Measurements from ENCODE around the gene EHMT1.
"Not testable (repeated sequence)": the region's sequence is repeated elsewhere in the genome, so short reads cannot be mapped to it uniquely, and the experiment has no call there.

The EHMT1 gene

DNA sequence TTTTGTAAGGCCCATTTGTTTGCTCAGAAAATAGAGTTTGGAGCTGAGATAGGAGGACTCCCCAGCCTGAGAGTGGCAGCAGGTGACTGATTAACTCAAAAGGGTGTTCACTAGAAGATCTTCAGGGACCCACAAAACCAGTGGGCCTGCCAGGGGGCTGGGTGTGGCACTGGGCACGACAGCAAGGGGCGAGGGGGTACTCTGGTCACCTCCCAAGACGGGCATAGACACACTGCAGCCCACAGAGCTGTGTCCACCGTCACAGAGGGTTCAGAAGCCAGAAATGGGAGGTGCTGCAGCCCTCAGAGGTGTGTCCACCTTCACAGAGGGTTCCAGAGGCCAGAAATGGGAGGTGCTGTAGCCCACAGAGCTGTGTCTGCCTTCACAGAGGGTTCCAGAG lies 183.2 kb downstream of the EHMT1 start:
- TF ChIP-seq, protein P1, sequence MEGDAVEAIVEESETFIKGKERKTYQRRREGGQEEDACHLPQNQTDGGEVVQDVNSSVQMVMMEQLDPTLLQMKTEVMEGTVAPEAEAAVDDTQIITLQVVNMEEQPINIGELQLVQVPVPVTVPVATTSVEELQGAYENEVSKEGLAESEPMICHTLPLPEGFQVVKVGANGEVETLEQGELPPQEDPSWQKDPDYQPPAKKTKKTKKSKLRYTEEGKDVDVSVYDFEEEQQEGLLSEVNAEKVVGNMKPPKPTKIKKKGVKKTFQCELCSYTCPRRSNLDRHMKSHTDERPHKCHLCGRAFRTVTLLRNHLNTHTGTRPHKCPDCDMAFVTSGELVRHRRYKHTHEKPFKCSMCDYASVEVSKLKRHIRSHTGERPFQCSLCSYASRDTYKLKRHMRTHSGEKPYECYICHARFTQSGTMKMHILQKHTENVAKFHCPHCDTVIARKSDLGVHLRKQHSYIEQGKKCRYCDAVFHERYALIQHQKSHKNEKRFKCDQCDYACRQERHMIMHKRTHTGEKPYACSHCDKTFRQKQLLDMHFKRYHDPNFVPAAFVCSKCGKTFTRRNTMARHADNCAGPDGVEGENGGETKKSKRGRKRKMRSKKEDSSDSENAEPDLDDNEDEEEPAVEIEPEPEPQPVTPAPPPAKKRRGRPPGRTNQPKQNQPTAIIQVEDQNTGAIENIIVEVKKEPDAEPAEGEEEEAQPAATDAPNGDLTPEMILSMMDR (IDR thresholded peaks at IDR 0.05; ENCODE audit: borderline replicate concordance, insufficient read depth, low read depth, low read length) = no peak
- H3K4me3 ChIP-seq (ENCODE audit: low read depth, low read length) = no peak overlapping the region

DNA sequence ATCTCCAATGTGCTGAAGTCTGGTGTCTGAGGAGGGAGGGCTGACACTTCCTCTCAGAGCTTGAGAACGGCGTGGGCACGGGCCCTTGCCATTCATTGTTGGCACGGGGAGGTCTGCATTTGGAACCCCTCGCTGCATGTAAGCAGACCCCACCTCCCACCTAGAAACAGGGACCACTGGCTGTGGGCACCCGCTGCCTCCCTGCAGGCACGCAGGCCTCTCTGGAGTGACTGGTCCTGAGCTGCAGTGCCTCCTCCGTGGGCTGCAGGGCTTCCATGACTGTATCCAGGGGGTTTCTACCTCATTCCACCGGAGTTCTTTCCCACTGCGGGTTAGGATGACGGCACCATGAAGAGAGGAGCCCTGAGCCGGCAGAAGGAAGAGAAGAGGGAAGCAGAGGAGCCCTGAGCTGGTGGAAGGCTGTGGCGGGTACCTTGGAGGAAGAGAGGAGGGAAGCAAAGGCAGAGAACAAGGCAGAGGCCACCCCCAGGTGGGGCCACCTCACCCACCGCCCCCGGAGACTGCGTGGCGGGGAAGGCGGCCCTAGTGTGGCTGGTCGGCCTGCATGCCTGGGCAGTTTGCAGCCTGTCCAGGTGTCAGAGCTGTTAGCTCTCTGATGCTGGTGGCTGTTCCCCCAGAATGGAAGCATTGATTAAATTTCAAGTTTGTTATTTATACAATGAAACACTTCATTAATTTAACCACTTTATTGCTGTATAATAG lies 183.9 kb downstream of the EHMT1 start:
- TF ChIP-seq, protein P1 (IDR thresholded peaks at IDR 0.05; ENCODE audit: borderline replicate concordance, insufficient read depth, low read depth, low read length) = no peak
- H3K4me3 ChIP-seq (ENCODE audit: low read depth, low read length) = no peak overlapping the region

DNA sequence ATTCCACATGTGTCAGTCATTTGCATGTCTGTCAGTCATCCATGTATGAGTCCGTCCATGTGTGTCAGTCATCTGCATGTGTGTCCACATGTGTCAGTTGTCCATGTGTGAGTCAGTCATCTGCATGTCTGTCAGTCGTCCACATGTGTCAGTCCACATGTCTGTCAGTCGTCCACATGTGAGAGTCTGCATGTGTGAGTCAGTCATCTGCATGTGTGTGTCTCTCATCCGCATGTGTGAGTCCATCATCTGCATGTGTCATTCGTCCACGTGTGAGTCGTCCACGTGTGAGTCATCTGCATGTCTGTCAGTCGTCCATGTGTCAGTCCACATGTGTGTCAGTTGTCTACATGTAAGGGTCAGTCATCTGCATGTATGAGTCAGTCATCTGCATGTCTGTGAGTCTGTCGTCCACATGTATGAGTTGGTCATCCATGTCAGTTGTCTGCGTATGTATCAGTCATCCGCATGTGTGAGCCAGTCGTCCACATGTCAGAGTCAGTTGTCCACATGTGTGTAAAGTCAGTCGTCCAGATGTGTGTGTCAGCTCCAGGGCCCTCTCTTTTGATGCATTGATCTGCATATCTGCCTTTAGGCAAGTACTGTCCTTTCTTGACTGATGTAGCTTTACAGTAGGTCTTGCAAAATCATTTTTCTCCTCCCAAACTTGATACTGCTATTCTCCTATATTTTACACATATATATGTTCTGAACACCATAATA lies 186.3 kb downstream of the EHMT1 start:
- no peak overlapping the region for H3K4me3 ChIP-seq (ENCODE audit: low read depth, low read length)
- TF ChIP-seq, protein P1 (IDR thresholded peaks at IDR 0.05; ENCODE audit: borderline replicate concordance, insufficient read depth, low read depth, low read length) = no peak

DNA sequence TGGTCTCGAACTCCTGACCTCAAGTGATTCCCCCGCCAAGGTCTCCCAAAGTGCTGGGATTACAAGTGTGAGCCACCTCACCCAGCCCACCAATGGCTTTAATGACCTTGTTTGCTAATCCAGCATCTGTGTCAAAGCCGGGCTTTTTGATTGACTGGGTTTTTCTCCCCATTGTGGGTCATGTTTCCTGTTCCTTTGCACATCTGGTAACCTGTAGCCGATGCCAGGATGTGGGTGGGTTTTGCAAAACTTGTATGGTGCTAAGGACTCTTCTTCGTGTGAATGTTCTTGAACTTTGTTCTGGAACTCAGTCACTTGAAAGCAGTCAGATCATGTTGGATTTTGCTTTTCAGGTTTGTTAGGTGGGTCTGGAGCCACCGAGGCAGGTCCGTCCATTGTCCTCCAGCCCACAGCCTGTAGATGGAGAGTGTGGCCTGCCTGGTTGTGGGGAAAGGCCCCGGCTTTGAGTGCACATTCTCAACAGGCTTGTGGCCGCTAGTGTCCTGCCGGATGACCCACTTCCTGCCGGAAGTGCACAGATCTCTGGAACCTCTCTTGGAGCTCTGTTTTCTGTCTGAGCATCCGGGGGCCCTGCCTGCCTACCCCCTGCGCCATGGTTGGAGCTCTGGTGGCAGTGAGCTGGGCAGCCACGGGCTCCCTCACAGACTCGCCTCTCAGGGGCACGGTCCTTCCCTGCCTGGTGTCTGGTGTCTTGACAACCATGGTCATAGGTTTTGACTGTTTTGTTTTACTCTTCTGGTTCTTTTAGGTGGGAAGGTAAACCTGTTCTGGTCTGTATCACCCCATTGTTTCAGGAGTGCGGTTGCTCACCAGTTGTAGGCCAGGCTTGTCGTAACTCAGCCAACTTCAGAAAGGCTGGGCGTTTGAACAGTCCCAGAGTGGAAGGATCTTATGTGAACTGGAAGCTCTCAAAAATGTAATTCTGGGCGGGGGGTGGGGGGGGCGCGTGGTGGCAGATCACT lies 189.2 kb downstream of the EHMT1 start:
- no peak overlapping the region for H3K4me3 ChIP-seq (ENCODE audit: low read depth, low read length)
- TF ChIP-seq, protein P1 (IDR thresholded peaks at IDR 0.05; ENCODE audit: borderline replicate concordance, insufficient read depth, low read depth, low read length) = no peak

DNA sequence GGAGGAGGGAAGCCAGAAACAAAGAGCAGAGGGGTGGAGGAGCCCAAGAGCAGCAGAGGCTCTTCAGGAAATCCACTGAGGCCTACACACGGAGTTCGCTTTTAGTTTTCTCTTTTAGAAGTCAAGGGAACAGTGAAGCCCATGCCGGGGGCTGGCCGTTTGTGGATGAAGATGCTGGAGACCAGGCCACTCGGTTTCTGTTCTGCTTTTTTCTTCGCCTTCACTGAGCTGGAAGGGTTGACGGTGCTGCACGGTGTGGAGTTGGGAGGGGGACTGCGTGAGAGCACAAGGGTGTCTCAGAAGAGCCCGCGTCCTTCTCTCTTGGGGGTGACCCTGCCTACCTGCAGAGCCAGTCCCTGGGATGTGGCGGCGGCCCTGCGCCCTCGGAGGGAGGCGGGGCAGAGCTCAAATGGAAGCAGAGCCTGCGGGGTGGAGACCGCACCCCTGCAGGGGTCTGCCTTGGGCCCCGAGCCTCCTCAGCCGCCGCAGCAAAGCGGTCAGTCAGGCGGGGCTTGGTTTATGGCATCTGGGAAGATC lies 190.3 kb downstream of the EHMT1 start:
- no peak overlapping the region for H3K4me3 ChIP-seq (ENCODE audit: low read depth, low read length)
- TF ChIP-seq, protein P1 (IDR thresholded peaks at IDR 0.05; ENCODE audit: borderline replicate concordance, insufficient read depth, low read depth, low read length) = no peak

DNA sequence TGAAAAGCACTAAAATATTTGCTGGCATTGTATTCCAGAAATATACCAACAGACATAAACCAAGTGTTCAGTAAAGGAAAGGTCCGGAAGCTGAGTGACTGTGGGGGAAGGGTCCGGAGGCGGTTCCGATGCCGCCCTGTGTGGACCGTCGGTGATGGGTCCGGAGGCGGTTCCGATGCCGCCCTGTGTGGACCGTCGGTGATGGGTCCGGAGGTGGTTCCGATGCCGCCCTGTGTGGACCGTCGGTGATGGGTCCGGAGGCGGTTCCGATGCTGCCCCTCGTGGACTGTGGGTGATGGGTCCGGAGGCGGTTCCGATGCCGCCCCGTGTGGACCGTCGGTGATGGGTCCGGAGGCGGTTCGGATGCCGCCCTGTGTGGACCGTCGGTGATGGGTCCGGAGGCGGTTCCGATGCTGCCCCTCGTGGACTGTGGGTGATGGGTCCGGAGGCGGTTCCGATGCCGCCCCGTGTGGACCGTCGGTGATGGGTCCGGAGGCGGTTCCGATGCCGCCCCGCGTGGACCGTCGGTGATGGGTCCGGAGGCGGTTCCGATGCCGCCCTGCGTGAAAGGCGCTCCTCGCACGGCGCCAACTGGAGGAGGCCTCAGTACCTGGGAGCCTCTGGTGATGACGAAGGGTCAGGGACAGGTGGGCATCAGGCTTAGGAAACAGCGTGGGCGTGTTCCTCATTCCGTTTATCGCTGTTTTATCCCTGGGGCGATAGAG lies 191.1 kb downstream of the EHMT1 start:
- not testable (repeated sequence) for H3K4me3 ChIP-seq (ENCODE audit: low read depth, low read length)

All from GM12875 (cell line).